GM12865 (cell line): ENCODE results near the gene STX5.

Experiments used
- DNase-seq: peaks from one replicate; pipeline ENCODE4 v3.0.0; 2010; ENCODE audit warnings: low read depth
- H3K4me3 ChIP-seq: 2 replicates; pipeline ENCODE4 v1.5.1; 2011; ENCODE audit warnings: mild to moderate bottlenecking, low read depth, low read length, control low read depth
- TF ChIP-seq, protein P1 (sequence below): IDR thresholded peaks from 2 replicates; pipeline ENCODE4 v1.5.1; 2011; ENCODE audit warnings: low read length, control low read depth, low read depth, inconsistent platforms; ENCODE audit not compliant: insufficient read depth; ENCODE audit errors: missing control alignments

Gene STX5

GRCh38 chr11:62801071-62801470, 30.8 kb downstream of the STX5 start:
- H3K4me3 ChIP-seq, result no peak overlapping the region
- TF ChIP-seq, protein P1, sequence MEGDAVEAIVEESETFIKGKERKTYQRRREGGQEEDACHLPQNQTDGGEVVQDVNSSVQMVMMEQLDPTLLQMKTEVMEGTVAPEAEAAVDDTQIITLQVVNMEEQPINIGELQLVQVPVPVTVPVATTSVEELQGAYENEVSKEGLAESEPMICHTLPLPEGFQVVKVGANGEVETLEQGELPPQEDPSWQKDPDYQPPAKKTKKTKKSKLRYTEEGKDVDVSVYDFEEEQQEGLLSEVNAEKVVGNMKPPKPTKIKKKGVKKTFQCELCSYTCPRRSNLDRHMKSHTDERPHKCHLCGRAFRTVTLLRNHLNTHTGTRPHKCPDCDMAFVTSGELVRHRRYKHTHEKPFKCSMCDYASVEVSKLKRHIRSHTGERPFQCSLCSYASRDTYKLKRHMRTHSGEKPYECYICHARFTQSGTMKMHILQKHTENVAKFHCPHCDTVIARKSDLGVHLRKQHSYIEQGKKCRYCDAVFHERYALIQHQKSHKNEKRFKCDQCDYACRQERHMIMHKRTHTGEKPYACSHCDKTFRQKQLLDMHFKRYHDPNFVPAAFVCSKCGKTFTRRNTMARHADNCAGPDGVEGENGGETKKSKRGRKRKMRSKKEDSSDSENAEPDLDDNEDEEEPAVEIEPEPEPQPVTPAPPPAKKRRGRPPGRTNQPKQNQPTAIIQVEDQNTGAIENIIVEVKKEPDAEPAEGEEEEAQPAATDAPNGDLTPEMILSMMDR, result no peak
- DNase-seq, result no peak

GRCh38 chr11:62799486-62799885, 32.4 kb downstream of the STX5 start:
- no peak for DNase-seq
- no peak overlapping the region for H3K4me3 ChIP-seq
- TF ChIP-seq, protein P1, result no peak

DNA sequence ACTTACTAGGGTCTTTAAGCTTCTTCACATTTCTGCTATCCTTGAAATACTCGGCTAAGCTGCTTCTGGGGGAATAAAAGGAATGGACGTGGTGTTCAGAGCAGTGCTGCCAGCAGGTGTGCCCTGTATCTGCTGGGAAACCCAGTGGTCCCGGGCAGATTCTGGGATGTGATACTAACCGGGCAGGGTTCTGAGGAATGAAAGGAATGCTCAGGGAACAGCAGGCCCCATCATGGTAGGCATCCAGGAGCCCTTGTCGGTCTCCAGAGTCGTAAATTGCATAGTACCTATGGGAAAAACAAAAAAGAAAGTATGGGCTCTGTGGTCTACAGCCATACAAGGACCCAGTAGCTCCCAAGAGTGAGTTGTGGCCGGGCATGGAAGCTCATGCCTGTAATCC, 35.6 kb downstream of the STX5 start:
- DNase-seq, result no peak
- H3K4me3 ChIP-seq, result no peak overlapping the region
- TF ChIP-seq, protein P1, result no peak

GRCh38 chr11:62794201-62794775, 37.6 kb downstream of the STX5 start:
- TF ChIP-seq, protein P1, result no peak
- H3K4me3 ChIP-seq, result no peak overlapping the region
- no peak for DNase-seq

DNA sequence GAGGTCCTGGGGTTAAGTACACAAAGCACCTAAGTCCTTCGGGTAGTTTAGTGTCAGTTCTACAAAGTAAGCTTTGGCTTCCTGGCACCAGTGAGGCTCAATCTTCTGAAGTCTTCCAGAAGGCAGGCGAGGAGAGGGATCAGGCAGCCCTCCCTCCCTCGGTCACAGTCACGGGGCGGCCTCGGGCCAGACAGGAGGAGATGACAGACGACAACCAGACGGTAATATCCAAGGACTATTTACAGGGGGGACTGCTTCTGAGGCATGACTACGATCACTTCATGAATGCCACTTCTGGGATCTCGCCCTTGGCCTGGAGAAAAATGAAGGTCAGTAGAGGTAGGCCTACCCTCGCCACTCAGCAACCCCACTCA, 39.7 kb downstream of the STX5 start:
- no peak for DNase-seq
- TF ChIP-seq, protein P1, result no peak
- peak overlapping the region; percentile 85; the same call in 1 of the 2 replicates for H3K4me3 ChIP-seq

DNA sequence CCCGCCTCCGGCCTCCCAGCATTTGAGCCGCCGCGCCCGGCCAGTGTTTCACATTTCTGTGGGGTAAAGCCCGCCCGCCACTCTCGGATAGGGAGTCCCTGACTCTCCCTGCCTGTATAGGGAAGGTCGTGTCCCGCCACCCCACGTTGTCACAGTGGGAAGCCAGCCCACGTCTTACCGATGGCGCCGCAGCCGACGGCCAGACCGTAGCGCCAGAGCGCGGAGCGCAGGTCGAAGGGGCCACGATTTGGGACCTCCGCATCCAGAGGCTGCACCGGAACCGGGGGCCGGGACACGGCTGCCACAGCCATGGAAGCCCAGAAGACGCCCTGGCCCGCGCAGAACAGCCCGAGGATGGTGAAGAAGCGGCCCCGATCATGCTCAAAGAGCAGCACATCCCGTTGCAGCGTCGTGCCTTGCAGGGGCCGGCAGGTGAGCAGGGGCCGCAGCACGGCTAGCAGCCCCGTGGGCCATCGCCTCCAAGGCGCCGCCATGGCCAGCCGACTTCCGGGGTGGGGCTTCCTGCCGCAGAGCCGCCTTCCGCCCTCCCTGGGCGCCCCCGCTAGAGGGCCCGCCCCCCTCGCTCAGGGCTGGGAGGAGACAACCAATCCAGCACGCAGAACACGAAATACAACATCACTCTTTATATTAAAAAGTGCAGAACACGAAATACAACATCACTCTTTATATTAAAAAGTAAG, 40.2 kb downstream of the STX5 start, which contains the start of gene TMEM223:
Gene TMEM223 (minus strand): TSS at position 506 of the 701 bp plus-strand sequence. CDS start 12 bp downstream, at position 494.
- peak within 1 kb of the TSS; percentile 85 for H3K4me3 ChIP-seq
- peak; percentile 88 for DNase-seq
- TF ChIP-seq, protein P1, result no peak
